GM12892 (cell line): ENCODE data around the gene GLI2.

Experiments
- POLR2A ChIP-seq: IDR thresholded peaks from 2 replicates; pipeline ENCODE4 v1.6.1; 2011; ENCODE audit warnings: low read depth, low read length, control low read depth
- POLR2AphosphoS5 ChIP-seq: IDR thresholded peaks from 2 replicates; pipeline ENCODE4 v1.6.1; 2011; ENCODE audit warnings: low read depth, low read length, control low read depth
- TAF1 ChIP-seq: IDR thresholded peaks from 2 replicates; pipeline ENCODE4 v1.6.1; 2011; ENCODE audit warnings: low read depth, mild to moderate bottlenecking, control low read depth, low read length, borderline replicate concordance

DNA sequence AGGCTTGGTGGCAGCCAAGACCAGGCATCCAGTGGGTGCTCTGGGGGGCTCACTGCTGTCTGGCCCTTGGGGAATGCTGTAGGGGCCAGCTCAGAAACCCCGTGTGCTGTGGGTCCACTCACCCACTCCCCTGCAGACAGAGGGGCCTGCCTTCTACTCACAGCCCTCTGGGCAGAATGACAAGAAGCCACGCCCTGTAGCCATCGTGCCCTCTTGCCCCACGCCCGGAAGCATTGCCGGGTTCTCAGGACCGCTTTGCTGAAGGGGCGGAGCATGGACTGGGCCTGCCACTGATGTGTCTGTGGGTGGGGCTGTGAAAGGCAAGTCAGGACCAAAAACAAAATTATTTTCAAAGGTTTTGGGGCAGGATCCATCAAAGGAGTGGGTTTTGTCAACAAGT lies 27.8 kb downstream of the GLI2 start:
- TF ChIP-seq POLR2AphosphoS5 (no peak), TAF1 (no peak), POLR2A (no peak)
